SK-N-SH (cell line): ENCODE data around the gene LEPROT. TPM values are rescaled to one million over a fixed set of nuclear protein-coding genes. Genes with fewer than 3 reads are reported as not detected.
A peak's percentile ranks its signal among the peaks of the same experiment; 100 is the strongest.

ENCODE experiments used
- CTCF ChIA-PET: fragments of 300-600, 350-600 bp; formaldehyde crosslinking; extraction: SDS; loops from one replicate; lab custom pipeline; 2021; lab: Yijun Ruan, JAX
- POLR2A ChIA-PET: fragments of 350-600 bp; sonication (Branson Sonifier 250); formaldehyde crosslinking; extraction: SDS; loops from one replicate; lab custom pipeline; 2020; ENCODE audit warnings: antibody characterized with exemption, inconsistent platforms; lab: Yijun Ruan, JAX
- DNase-seq: peaks from one replicate; pipeline ENCODE4 v3.0.0; 2012
- H2AFZ ChIP-seq: fragments of 200-600 bp; sonication (generic); 2 replicates; pipeline ENCODE4 v1.8.1; 2016; ENCODE audit warnings: antibody characterized with exemption, mild to moderate bottlenecking, low read depth
- H3F3A ChIP-seq: fragments of 200-600 bp; sonication (generic); replicated peaks from 2 replicates; pipeline ENCODE3; 2016; ENCODE audit warnings: antibody characterized with exemption, mild to moderate bottlenecking; ENCODE audit not compliant: insufficient read depth
- H3K27ac ChIP-seq, 2 experiments: fragments of 200-500 bp in 1 of 2; fragments of 200-600 bp in 1 of 2; sonication (Bioruptor generic) in 1 of 2; sonication (generic), shearing (Covaris generic) in 1 of 2; 2 replicates each; pipeline versions ENCODE4 v1.5.1 to v1.6.1; 2014 to 2016; ENCODE audit warnings: low read depth in 2 of 2, inconsistent platforms in 1 of 2, low read length in 1 of 2, mild to moderate bottlenecking in 1 of 2, mixed read lengths in 1 of 2
- H3K27me3 ChIP-seq: fragments of 200-600 bp; sonication (generic), shearing (Covaris generic); 2 replicates; pipeline ENCODE4 v1.6.1; 2016; ENCODE audit warnings: mixed run types; ENCODE audit not compliant: insufficient read depth
- H3K36me3 ChIP-seq, 2 experiments: fragments of 200-500 bp in 1 of 2; fragments of 200-600 bp in 1 of 2; sonication (Bioruptor generic) in 1 of 2; sonication (generic) in 1 of 2; replicated peaks in 1 of 2; 2 replicates each; pipeline versions ENCODE3 to v1.5.1; 2014 to 2016; ENCODE audit warnings: low read length in 1 of 2, mild to moderate bottlenecking in 1 of 2; ENCODE audit not compliant: insufficient read depth in 2 of 2, control insufficient read depth in 1 of 2
- H3K4me1 ChIP-seq, 2 experiments: fragments of 200-500 bp in 1 of 2; fragments of 200-600 bp in 1 of 2; sonication (Bioruptor generic) in 1 of 2; sonication (generic), shearing (Covaris generic) in 1 of 2; 2 replicates each; pipeline versions ENCODE4 v1.5.1 to v1.6.1; 2014 to 2016; ENCODE audit warnings: low read depth in 1 of 2, low read length in 1 of 2, mixed run types in 1 of 2; ENCODE audit not compliant: insufficient read depth in 2 of 2, control insufficient read depth in 1 of 2
- H3K4me2 ChIP-seq: fragments of 200-600 bp; sonication (generic), shearing (Covaris generic); 2 replicates; pipeline ENCODE4 v1.6.1; 2017; ENCODE audit warnings: mixed run types
- H3K4me3 ChIP-seq, 2 experiments: fragments of 200-500 bp in 1 of 2; fragments of 200-600 bp in 1 of 2; sonication (Bioruptor generic) in 1 of 2; sonication (generic), shearing (Covaris generic) in 1 of 2; 2 replicates each; pipeline versions ENCODE4 v1.5.1 to v1.8.1; 2014 to 2016; ENCODE audit warnings: low read depth in 2 of 2, inconsistent platforms in 1 of 2, low read length in 1 of 2, mild to moderate bottlenecking in 1 of 2, mixed read lengths in 1 of 2, moderate library complexity in 1 of 2
- H3K79me2 ChIP-seq: fragments of 200-600 bp; sonication (generic); 2 replicates; pipeline ENCODE4 v1.8.1; 2017; ENCODE audit warnings: mild to moderate bottlenecking; ENCODE audit not compliant: insufficient read depth
- H3K9ac ChIP-seq: fragments of 200-600 bp; sonication (generic); 2 replicates; pipeline ENCODE4 v1.6.1; 2017; ENCODE audit warnings: mixed run types
- H3K9me2 ChIP-seq: fragments of 200-600 bp; sonication (generic); 2 replicates; pipeline ENCODE4 v1.6.1; 2017; ENCODE audit warnings: mixed run types
- H3K9me3 ChIP-seq: fragments of 200-600 bp; sonication (generic); 2 replicates; pipeline ENCODE4 v1.6.1; 2017; ENCODE audit warnings: mixed run types, mild to moderate bottlenecking, moderate library complexity
- H4K20me1 ChIP-seq: fragments of 200-600 bp; sonication (generic); 2 replicates; pipeline ENCODE4 v1.6.1; 2017; ENCODE audit warnings: mild to moderate bottlenecking, mixed run types; ENCODE audit not compliant: insufficient read depth
- ELF1 ChIP-seq: IDR thresholded peaks from 2 replicates; pipeline ENCODE4 v1.4.0; 2012
- EZH2phosphoT487 ChIP-seq: fragments of 200-600 bp; sonication (generic); IDR thresholded peaks from 2 replicates; pipeline ENCODE4 v1.6.1; 2017; ENCODE audit warnings: low read depth, mixed run types, mild to moderate bottlenecking, antibody characterized with exemption, moderate library complexity, borderline replicate concordance
- FOSL2 ChIP-seq: IDR thresholded peaks from 2 replicates; pipeline ENCODE4 v1.4.0; 2012; ENCODE audit warnings: low read depth, mild to moderate bottlenecking, moderate library complexity, borderline replicate concordance
- FOXJ3 ChIP-seq: sonication (generic); formaldehyde crosslinking; IDR thresholded peaks from 2 replicates; pipeline ENCODE4 v1.5.1; 2020; ENCODE audit warnings: mild to moderate bottlenecking, missing genetic modification reagents
- FOXM1 ChIP-seq: IDR thresholded peaks from 2 replicates; pipeline ENCODE4 v1.4.0; 2012; ENCODE audit warnings: low read depth, mild to moderate bottlenecking
- GATA2 ChIP-seq: sonication (generic); formaldehyde crosslinking; IDR thresholded peaks from 2 replicates; pipeline ENCODE4 v1.5.0; 2020; ENCODE audit warnings: mild to moderate bottlenecking, missing genetic modification reagents
- MEF2A ChIP-seq: IDR thresholded peaks from 2 replicates; pipeline ENCODE4 v1.4.0; 2012; ENCODE audit warnings: low read depth, borderline replicate concordance
- MXI1 ChIP-seq: IDR thresholded peaks from 2 replicates; pipeline ENCODE4 v1.6.1; 2012; ENCODE audit warnings: mild to moderate bottlenecking, low read depth, low read length, improper control_type of control experiment
- NFIC ChIP-seq: IDR thresholded peaks from 2 replicates; pipeline ENCODE4 v1.4.0; 2012; ENCODE audit warnings: borderline replicate concordance
- POLR2AphosphoS5 ChIP-seq: IDR thresholded peaks from 2 replicates; pipeline ENCODE4 v1.6.1; 2012; ENCODE audit warnings: low read depth, low read length
- RAD21 ChIP-seq: IDR thresholded peaks from 2 replicates; pipeline ENCODE4 v1.6.1; 2012; ENCODE audit warnings: mild to moderate bottlenecking, low read length
- RCOR1 ChIP-seq: fragments of 150-350 bp; IDR thresholded peaks from 2 replicates; pipeline ENCODE4 v1.6.1; 2017; ENCODE audit warnings: antibody characterized with exemption, low read length
- RXRA ChIP-seq: IDR thresholded peaks from 2 replicates; pipeline ENCODE4 v1.4.0; 2012; ENCODE audit warnings: low read depth, mild to moderate bottlenecking, borderline replicate concordance
- SMC3 ChIP-seq: IDR thresholded peaks from 2 replicates; pipeline ENCODE4 v1.6.1; 2012; ENCODE audit warnings: low read depth, low read length, improper control_type of control experiment
- TAF1 ChIP-seq: IDR thresholded peaks from 2 replicates; pipeline ENCODE4 v1.6.1; 2012; ENCODE audit warnings: low read depth, mild to moderate bottlenecking, low read length, moderate library complexity, borderline replicate concordance
- TCF12 ChIP-seq: IDR thresholded peaks from 2 replicates; pipeline ENCODE4 v1.4.0; 2012
- USF1 ChIP-seq: IDR thresholded peaks from 2 replicates; pipeline ENCODE4 v1.4.0; 2012; ENCODE audit warnings: low read depth, borderline replicate concordance
- YY1 ChIP-seq: IDR thresholded peaks from 2 replicates; pipeline ENCODE4 v1.4.0; 2012; ENCODE audit warnings: low read depth, mild to moderate bottlenecking
- WGBS: methylation state at CpG from one replicate; pipeline ENCODE4 v1.1.6; 2017; ENCODE audit warnings: low lambda C conversion rate; 5-methylcytosine and 5-hydroxymethylcytosine counted together
- polyA plus RNA-seq, 3 experiments: library from polyadenylated mRNA; depleted of rRNA; stranded (reverse); fragments of >200 nt; gene quantifications; 2 replicates each; pipeline ENCODE4 v1.2.3, GENCODE V29; 2012
- TF ChIP-seq, protein P1 (sequence below): IDR thresholded peaks from 2 replicates; pipeline ENCODE4 v1.4.0; 2012; ENCODE audit warnings: low read depth
- TF ChIP-seq, protein P2 (sequence below): fragments of 150-350 bp; IDR thresholded peaks from 2 replicates; pipeline ENCODE4 v1.6.1; 2016; ENCODE audit warnings: mild to moderate bottlenecking, low read depth, low read length
- TF ChIP-seq, protein P3 (sequence below): fragments of 150-350 bp; IDR thresholded peaks from 2 replicates; pipeline ENCODE4 v1.6.1; 2017; ENCODE audit warnings: antibody characterized with exemption, low read length, low read depth, borderline replicate concordance
- TF ChIP-seq, protein P4 (sequence below): IDR thresholded peaks from 2 replicates; pipeline ENCODE4 v1.4.0; 2012; ENCODE audit warnings: low read depth, borderline replicate concordance
- TF ChIP-seq, protein P5 (sequence below): fragments of 200-600 bp; sonication (generic); IDR thresholded peaks from 2 replicates; pipeline ENCODE4 v1.6.1; 2017; ENCODE audit warnings: antibody characterized with exemption, mild to moderate bottlenecking, moderate library complexity

The LEPROT gene
- polyA plus RNA-seq, 1 of the 3 experiments (the other 2 are of a cell fraction) = 38.9 TPM

- WGBS = 98% methylated on average over 2 of the region's 2 CpGs
- POLR2A ChIA-PET = no interaction called here
These were observed 4.5 kb downstream of the LEPROT start for GRCh38 chr1:65425006-65425405.

GRCh38 chr1:65425697-65426096 lies 5.2 kb downstream of the LEPROT start:
- Histone ChIP-seq H3K27me3 (no peaks in the 10 kb centered on the region), H3K4me1 (peaks cover 10 to 37% of the 10 kb centered on the region in 2 experiments), H3K27ac (peak overlapping the region; percentile 18 to 74; a peak in 3 of 4 replicates), H3K9me2 (no peaks in the 10 kb centered on the region), H2AFZ (no peak overlapping the region), H3K79me2 (peaks cover 64% of the 10 kb centered on the region), H3K9me3 (no peaks in the 10 kb centered on the region), H3K4me3 (no peak overlapping the region), H4K20me1 (peaks cover 7% of the 10 kb centered on the region; the same call in 1 of the 2 replicates), H3K9ac (peak overlapping the region; percentile 37; the same call in 1 of the 2 replicates), H3F3A (peaks cover 32% of the 10 kb centered on the region), H3K4me2 (peak overlapping the region; percentile 32), H3K36me3 (peaks cover 28 to 38% of the 10 kb centered on the region in 2 experiments)
- POLR2A ChIA-PET = no interaction called here
- CTCF ChIA-PET = interaction anchor here (6.7 kb wide), 1 partner anchor 262 kb away, joined by 56 read pairs; no protein-coding TSS in a partner anchor
- WGBS = 49% methylated on average over 3 of the region's 3 CpGs
- no peak for DNase-seq
- TF ChIP-seq, protein P1, sequence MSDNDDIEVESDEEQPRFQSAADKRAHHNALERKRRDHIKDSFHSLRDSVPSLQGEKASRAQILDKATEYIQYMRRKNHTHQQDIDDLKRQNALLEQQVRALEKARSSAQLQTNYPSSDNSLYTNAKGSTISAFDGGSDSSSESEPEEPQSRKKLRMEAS = peak; percentile 66; the same call in 1 of the 2 replicates
- TF ChIP-seq, protein P2, sequence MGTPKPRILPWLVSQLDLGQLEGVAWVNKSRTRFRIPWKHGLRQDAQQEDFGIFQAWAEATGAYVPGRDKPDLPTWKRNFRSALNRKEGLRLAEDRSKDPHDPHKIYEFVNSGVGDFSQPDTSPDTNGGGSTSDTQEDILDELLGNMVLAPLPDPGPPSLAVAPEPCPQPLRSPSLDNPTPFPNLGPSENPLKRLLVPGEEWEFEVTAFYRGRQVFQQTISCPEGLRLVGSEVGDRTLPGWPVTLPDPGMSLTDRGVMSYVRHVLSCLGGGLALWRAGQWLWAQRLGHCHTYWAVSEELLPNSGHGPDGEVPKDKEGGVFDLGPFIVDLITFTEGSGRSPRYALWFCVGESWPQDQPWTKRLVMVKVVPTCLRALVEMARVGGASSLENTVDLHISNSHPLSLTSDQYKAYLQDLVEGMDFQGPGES = no peak
- no peak for TF ChIP-seq EZH2phosphoT487
- no peak for TF ChIP-seq TAF1
- peak; percentile 66 for TF ChIP-seq TCF12
- TF ChIP-seq, protein P3, sequence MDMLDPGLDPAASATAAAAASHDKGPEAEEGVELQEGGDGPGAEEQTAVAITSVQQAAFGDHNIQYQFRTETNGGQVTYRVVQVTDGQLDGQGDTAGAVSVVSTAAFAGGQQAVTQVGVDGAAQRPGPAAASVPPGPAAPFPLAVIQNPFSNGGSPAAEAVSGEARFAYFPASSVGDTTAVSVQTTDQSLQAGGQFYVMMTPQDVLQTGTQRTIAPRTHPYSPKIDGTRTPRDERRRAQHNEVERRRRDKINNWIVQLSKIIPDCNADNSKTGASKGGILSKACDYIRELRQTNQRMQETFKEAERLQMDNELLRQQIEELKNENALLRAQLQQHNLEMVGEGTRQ = no peak
- TF ChIP-seq RCOR1 = no peak
- no peak for TF ChIP-seq MXI1
- no peak for TF ChIP-seq USF1
- no peak for TF ChIP-seq YY1
- TF ChIP-seq FOSL2 = peak; percentile 93
- TF ChIP-seq MEF2A = no peak
- TF ChIP-seq POLR2AphosphoS5 = peak; percentile 33; the same call in 1 of the 2 replicates
- TF ChIP-seq, protein P4, sequence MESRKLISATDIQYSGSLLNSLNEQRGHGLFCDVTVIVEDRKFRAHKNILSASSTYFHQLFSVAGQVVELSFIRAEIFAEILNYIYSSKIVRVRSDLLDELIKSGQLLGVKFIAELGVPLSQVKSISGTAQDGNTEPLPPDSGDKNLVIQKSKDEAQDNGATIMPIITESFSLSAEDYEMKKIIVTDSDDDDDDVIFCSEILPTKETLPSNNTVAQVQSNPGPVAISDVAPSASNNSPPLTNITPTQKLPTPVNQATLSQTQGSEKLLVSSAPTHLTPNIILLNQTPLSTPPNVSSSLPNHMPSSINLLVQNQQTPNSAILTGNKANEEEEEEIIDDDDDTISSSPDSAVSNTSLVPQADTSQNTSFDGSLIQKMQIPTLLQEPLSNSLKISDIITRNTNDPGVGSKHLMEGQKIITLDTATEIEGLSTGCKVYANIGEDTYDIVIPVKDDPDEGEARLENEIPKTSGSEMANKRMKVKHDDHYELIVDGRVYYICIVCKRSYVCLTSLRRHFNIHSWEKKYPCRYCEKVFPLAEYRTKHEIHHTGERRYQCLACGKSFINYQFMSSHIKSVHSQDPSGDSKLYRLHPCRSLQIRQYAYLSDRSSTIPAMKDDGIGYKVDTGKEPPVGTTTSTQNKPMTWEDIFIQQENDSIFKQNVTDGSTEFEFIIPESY = no peak
- TF ChIP-seq GATA2 (CRISPR knock-in tag) = no peak
- TF ChIP-seq, protein P5, sequence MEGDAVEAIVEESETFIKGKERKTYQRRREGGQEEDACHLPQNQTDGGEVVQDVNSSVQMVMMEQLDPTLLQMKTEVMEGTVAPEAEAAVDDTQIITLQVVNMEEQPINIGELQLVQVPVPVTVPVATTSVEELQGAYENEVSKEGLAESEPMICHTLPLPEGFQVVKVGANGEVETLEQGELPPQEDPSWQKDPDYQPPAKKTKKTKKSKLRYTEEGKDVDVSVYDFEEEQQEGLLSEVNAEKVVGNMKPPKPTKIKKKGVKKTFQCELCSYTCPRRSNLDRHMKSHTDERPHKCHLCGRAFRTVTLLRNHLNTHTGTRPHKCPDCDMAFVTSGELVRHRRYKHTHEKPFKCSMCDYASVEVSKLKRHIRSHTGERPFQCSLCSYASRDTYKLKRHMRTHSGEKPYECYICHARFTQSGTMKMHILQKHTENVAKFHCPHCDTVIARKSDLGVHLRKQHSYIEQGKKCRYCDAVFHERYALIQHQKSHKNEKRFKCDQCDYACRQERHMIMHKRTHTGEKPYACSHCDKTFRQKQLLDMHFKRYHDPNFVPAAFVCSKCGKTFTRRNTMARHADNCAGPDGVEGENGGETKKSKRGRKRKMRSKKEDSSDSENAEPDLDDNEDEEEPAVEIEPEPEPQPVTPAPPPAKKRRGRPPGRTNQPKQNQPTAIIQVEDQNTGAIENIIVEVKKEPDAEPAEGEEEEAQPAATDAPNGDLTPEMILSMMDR = no peak
- TF ChIP-seq NFIC = peak; percentile 79
- no peak for TF ChIP-seq FOXM1
- no peak for TF ChIP-seq ELF1

More at GRCh38 chr1:65425006-65425405, 4.5 kb downstream of the LEPROT start:
- Histone ChIP-seq H3K9ac (no peak overlapping the region), H2AFZ (no peak overlapping the region), H3K9me3 (no peaks in the 10 kb centered on the region), H3K4me1 (peaks cover 10 to 32% of the 10 kb centered on the region in 2 experiments), H3K9me2 (no peaks in the 10 kb centered on the region), H3F3A (peaks cover 32% of the 10 kb centered on the region), H3K79me2 (peaks cover 64% of the 10 kb centered on the region), H3K27me3 (no peaks in the 10 kb centered on the region), H3K27ac (peak overlapping the region in 1 of 2 experiments; percentile 74; a peak in 2 of 4 replicates), H4K20me1 (peaks cover 6% of the 10 kb centered on the region; the same call in 1 of the 2 replicates), H3K36me3 (peaks cover 26 to 31% of the 10 kb centered on the region in 2 experiments), H3K4me3 (no peak overlapping the region), H3K4me2 (peak overlapping the region; percentile 32; the same call in 1 of the 2 replicates)
- CTCF ChIA-PET = interaction anchor here (6.7 kb wide), 1 partner anchor 263 kb away, joined by 56 read pairs; no protein-coding TSS in a partner anchor
- no peak for DNase-seq
- TF ChIP-seq TCF12 = no peak
- TF ChIP-seq RAD21 = no peak
- TF ChIP-seq SMC3 = no peak
- TF ChIP-seq FOXJ3 = no peak
- TF ChIP-seq RXRA = no peak
